GM19099 (cell line): ENCODE data around the gene LHX4.

ENCODE experiments used
- POLR2A ChIP-seq: IDR thresholded peaks from 3 replicates; pipeline ENCODE4 v1.6.1; 2011; ENCODE audit warnings: low read depth; ENCODE audit not compliant: insufficient read length; ENCODE audit errors: extremely low read depth

Gene LHX4

GRCh38 chr1:180213401-180214170 lies 16.5 kb upstream of the LHX4 start:
- TF ChIP-seq POLR2A: no peak

DNA sequence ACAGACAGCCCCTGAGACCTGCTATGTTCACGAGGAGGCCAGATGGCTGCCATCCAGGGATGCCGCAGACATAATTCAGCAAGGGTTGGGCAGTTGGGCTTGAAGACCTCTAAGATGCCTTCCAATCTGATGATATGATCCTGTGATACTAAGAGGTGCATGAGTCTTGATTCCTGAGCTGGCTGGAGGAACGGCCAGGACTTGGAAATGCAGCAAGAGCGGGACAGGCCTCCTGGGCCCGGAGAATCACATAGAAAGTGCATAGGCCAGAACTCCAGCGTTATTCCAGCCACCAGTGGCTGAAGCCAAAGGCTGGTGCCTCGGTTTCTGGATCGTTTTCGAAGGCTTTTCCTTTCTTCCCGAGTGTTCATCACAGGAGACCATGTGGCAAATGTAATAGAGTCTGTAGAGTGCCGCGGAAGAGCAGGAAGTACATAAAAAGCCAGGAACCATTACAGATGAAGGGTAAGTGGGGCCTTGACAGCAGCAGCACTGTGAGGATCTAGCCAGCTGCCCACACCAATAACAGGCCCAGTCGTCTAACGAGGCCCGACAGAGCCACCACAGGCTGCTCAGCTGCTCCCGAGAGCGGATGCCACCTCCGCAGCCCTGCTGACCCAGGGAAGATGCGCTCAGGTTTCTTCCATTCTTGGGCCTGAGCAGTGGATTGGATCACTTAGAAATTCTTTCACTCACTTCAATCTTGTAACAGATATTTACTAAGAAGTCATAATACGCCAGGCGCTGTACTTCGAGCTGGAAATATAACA lies 14.0 kb upstream of the LHX4 start:
- TF ChIP-seq POLR2A: no peak

DNA sequence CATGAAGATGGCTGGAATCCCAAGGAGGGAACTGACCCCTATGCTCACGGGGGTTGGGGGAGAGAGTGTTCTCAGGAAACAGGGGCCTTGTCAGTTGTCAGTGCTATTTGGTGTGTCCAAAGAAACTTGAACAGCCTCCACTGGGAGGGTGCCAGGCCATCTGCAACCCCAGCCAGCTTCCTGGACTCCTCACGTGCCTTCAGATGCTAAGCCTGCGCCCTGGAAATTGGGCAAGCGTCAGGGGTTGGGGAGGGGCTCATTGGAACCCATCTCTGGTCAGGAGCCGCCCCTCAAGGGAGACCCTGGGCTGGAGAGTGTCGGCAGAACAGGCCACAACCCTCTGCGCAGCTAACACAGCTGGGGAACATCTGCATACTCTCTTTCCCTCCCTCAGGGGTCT lies 13.1 kb upstream of the LHX4 start:
- TF ChIP-seq POLR2A: no peak

DNA sequence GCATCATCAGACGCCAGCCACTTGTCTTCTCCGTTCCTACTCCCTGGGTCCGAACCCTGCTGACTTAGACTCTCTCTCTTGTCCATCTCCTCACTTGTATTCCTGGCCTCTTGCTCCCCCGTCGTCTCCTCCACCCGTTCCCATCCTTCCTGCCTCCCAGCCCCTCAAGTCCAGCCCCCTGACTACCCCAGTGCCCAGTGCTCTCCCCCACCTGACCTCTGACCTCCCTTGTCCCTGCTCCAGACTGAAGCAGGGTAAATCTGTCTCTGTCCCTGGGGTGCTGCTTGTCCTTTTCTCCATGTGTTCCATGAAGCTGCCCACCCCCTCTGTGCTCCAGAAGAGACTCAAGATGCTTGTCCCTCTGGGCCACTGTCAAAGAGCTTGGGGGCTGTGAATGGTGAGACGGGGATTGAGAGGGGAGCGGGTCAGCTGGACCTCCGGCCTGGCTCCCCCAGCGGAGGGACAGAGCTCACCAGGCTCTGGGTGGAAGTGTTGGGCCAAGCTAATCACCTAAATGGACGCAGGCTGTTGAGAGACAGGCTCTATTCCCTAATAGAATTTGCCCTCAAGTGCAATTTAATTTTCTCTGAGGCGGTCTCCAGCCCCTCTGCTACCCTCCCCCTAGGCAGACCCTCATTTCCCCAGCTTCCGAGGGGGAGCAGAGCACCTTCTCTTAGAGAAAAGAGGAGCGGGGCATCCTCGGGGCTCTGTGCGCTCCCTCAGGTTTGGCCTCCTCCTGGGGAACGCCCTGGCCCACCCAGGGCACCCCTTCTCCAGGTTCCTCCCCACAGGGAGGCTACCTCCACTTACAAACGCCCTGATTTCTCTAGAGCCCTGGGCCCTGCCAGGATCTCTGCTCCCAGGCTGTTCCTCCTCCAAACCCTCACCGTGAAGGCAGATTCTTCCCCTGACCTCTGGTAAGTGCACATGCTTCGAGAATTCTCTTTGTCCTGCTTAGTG lies 11.0 kb upstream of the LHX4 start:
- no peak for TF ChIP-seq POLR2A

- TF ChIP-seq POLR2A: no peak
Observed at GRCh38 chr1:180219776-180220175, 10.3 kb upstream of the LHX4 start.

DNA sequence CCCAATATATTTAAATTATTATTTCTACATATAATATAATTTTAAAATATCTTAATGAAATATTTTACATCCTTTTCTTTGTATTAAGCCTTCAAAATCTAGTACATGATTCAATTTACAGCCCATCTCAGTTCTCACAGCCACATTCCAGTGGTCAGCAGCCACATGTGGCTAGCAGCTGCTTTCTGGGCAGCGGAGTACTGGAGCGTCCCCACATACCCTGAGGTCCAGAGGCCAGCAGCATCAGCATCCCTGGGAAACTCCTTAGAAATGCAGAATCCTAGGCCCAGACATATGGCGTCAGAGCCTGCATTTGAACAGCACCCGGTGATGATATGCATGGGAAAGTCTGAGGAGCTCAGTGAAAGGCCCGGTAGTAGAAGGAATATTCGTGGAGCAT lies 8.6 kb upstream of the LHX4 start:
- TF ChIP-seq POLR2A: no peak

DNA sequence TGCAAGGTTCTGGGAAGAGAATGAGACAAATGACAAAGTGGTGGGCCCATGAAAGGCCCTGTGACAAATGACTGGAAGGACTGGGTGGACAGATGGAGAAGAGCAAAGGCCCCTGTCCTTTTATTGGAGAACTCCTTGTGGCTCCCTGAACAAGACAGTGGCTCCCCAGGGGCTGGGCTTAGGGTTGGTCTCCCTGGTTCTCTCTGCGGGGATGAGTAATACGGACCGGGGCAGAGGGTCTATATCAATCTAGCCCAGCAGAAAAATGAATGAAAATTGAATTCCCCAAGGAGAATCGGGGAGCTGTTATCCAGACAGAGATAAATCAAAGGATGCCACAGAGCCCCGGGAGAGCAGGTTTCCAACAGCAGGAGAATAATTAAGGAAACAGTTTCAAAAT lies 5.2 kb upstream of the LHX4 start:
- TF ChIP-seq POLR2A: no peak

GRCh38 chr1:180225403-180225802 lies 4.7 kb upstream of the LHX4 start:
- TF ChIP-seq POLR2A: no peak

DNA sequence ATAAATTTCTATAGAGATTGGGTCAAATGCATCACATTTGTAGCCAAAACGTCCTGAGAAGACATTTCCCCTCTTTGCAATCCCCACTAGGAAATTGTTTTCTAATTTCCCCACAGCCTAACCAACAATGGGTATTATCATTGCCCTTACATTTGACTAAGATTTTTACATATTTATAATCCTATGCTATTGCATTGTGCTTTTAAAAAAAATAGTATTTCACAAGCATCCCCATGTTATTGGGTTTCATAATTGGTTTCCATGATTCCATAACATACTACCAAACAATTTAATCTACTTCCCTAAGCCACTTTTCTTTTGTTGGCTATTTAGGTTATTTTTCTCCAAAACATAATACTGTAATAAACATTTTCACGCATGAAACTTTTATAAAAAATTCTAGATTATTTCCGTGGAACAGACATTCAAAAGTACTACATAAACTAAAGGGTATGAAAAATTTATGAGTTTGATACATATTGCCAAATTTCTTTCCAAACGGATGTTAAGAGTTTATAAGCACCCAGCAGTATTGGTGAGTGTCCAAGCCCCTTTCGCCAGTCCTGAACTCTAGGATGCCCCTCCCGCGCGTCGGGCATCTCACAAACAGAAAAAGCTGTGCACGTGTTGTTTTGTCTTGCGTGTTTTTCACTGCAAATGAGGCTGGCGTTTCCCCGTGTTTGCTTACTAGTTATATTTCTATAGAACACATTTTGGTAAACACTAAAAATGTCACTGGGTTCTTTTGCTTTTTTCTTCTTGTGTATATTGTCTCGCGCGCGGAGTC lies 2.0 kb upstream of the LHX4 start:
- TF ChIP-seq POLR2A: no peak

- TF ChIP-seq POLR2A: no peak
Observed at GRCh38 chr1:180228648-180229482, 1.2 kb upstream of the LHX4 start.

GRCh38 chr1:180230416-180230790 lies 339 bp downstream of the LHX4 start:
- TF ChIP-seq POLR2A: no peak

GRCh38 chr1:180230791-180231505 lies 884 bp downstream of the LHX4 start:
- no peak for TF ChIP-seq POLR2A

- TF ChIP-seq POLR2A: no peak
Observed at GRCh38 chr1:180231506-180231921, 1.4 kb downstream of the LHX4 start.
